ENCODE measurements around the gene ATP6V0C. TPM values are rescaled to one million over a fixed set of nuclear protein-coding genes. Genes with fewer than 3 reads are reported as not detected.
A peak's percentile ranks its signal among the peaks of the same experiment; 100 is the strongest.

Gene ATP6V0C
- total RNA-seq, 3 donors from 2014 or later: 27.5 to 70.2 (median 45.4) TPM

GRCh38 chr16:2501946-2502895 is 11.5 kb upstream of the ATP6V0C start:
- H3K9me3 ChIP-seq: no peaks in the 10 kb centered on the region
- intact Hi-C loops (cut with DNase I; ENCODE audit: low total_unique reads): no loop called here
- TF ChIP-seq POLR2A (IDR thresholded peaks at IDR 0.05): no peak
- no peak for TF ChIP-seq POLR2AphosphoS5 (IDR thresholded peaks at IDR 0.05)
- no peak for TF ChIP-seq CTCF (IDR thresholded peaks at IDR 0.05)
- no peak overlapping the region for H3K4me3 ChIP-seq
- peaks cover 14 to 22% of the 10 kb centered on the region in 2 donors for H3K4me1 ChIP-seq
- H3K27ac ChIP-seq: peak overlapping the region in 1 of 2 donors; percentile 32
- H3K36me3 ChIP-seq: no peaks in the 10 kb centered on the region
- no peak for DNase-seq (ENCODE audit: low spot score in 2 of 2)
- no peaks in the 10 kb centered on the region for H3K27me3 ChIP-seq

GRCh38 chr16:2505695-2506094 is 8.1 kb upstream of the ATP6V0C start:
- no peak overlapping the region for H3K27ac ChIP-seq
- no peak for TF ChIP-seq POLR2AphosphoS5 (IDR thresholded peaks at IDR 0.05)
- no peak for TF ChIP-seq POLR2A (IDR thresholded peaks at IDR 0.05)
- TF ChIP-seq CTCF (IDR thresholded peaks at IDR 0.05): no peak
- intact Hi-C loops (cut with DNase I; ENCODE audit: low total_unique reads): no loop called here
- no peaks in the 10 kb centered on the region for H3K36me3 ChIP-seq
- H3K4me3 ChIP-seq: no peak overlapping the region
- H3K4me1 ChIP-seq: peaks cover 0 to 4% of the 10 kb centered on the region in 2 donors
- no peak for DNase-seq (ENCODE audit: low spot score in 2 of 2)
- no peaks in the 10 kb centered on the region for H3K27me3 ChIP-seq
- no peaks in the 10 kb centered on the region for H3K9me3 ChIP-seq

- intact Hi-C loops (cut with DNase I; ENCODE audit: low total_unique reads): no loop called here
- Histone ChIP-seq H3K4me1 (peaks cover 0 to 4% of the 10 kb centered on the region in 2 donors), H3K9me3 (no peaks in the 10 kb centered on the region), H3K27ac (peak overlapping the region; percentile 9 to 54), H3K4me3 (no peak overlapping the region), H3K36me3 (no peaks in the 10 kb centered on the region), H3K27me3 (no peaks in the 10 kb centered on the region)
- DNase-seq (ENCODE audit: low spot score in 2 of 2): no peak
- TF ChIP-seq POLR2AphosphoS5 (IDR thresholded peaks at IDR 0.05) (no peak), POLR2A (IDR thresholded peaks at IDR 0.05) (no peak), CTCF (IDR thresholded peaks at IDR 0.05) (no peak)
These were observed 6.6 kb upstream of the ATP6V0C start for GRCh38 chr16:2507052-2507659.

- no peaks in the 10 kb centered on the region for H3K9me3 ChIP-seq
- H3K27ac ChIP-seq: peak overlapping the region; percentile 9 to 54
- intact Hi-C loops (cut with DNase I; ENCODE audit: low total_unique reads): no loop called here
- H3K36me3 ChIP-seq: no peaks in the 10 kb centered on the region
- TF ChIP-seq CTCF (IDR thresholded peaks at IDR 0.05): no peak
- TF ChIP-seq POLR2AphosphoS5 (IDR thresholded peaks at IDR 0.05): no peak
- TF ChIP-seq POLR2A (IDR thresholded peaks at IDR 0.05): no peak
- no peak overlapping the region for H3K4me3 ChIP-seq
- DNase-seq (ENCODE audit: low spot score in 2 of 2): no peak
- no peaks in the 10 kb centered on the region for H3K27me3 ChIP-seq
- peaks cover 0 to under 1% of the 10 kb centered on the region in 2 donors for H3K4me1 ChIP-seq
These were observed 6.1 kb upstream of the ATP6V0C start for GRCh38 chr16:2507665-2508064.

Measured in breast epithelium (tissue), 4 donors.